Keratinocyte (primary cell): ENCODE results near the gene ERBB4.

Experiments used
- EZH2 ChIP-seq: IDR thresholded peaks from one replicate; pipeline ENCODE4 v1.6.1; 2012; ENCODE audit warnings: inconsistent platforms, mild to moderate bottlenecking, low read length, moderate library complexity
- TF ChIP-seq, protein P1 (sequence below), 3 experiments: IDR thresholded peaks in 1 of 3; conservative IDR thresholded peaks in 1 of 3; optimal IDR thresholded peaks in 1 of 3; 2 replicates in 2 of 3; 3 replicates in 1 of 3; pipeline versions ENCODE3 to v1.5.1; 2011; ENCODE audit warnings: low read length in 3 of 3, mild to moderate bottlenecking in 3 of 3, moderate library complexity in 2 of 3, control low read depth in 1 of 3, inconsistent platforms in 1 of 3; ENCODE audit not compliant: insufficient read depth in 2 of 3; ENCODE audit errors: extremely low read depth in 1 of 3

DNA sequence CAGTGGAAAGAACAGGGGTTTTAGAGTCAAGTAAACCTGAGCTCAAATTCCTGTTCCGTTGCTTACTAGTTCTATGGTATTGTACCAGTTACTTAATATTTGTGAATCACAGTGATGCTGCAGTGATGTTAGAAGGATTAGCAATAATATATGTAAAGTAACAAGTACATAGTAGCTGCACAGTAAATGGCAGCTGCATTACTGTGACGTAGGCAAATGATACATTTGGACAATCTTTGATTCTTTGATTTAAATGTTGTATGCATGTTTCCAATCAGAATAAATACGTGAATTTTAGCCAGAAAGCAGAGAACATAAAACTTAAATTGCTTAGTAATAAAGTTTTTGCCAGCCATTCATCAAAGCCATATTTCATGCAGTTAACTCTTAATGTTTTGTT lies 243.0 kb downstream of the ERBB4 start:
- TF ChIP-seq, protein P1, sequence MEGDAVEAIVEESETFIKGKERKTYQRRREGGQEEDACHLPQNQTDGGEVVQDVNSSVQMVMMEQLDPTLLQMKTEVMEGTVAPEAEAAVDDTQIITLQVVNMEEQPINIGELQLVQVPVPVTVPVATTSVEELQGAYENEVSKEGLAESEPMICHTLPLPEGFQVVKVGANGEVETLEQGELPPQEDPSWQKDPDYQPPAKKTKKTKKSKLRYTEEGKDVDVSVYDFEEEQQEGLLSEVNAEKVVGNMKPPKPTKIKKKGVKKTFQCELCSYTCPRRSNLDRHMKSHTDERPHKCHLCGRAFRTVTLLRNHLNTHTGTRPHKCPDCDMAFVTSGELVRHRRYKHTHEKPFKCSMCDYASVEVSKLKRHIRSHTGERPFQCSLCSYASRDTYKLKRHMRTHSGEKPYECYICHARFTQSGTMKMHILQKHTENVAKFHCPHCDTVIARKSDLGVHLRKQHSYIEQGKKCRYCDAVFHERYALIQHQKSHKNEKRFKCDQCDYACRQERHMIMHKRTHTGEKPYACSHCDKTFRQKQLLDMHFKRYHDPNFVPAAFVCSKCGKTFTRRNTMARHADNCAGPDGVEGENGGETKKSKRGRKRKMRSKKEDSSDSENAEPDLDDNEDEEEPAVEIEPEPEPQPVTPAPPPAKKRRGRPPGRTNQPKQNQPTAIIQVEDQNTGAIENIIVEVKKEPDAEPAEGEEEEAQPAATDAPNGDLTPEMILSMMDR (optimal IDR thresholded peaks at IDR 0.05 in 1 of 3, IDR thresholded peaks at IDR 0.05 in 1 of 3, conservative IDR thresholded peaks at IDR 0.05 in 1 of 3; ENCODE audit: extremely low read depth in 1 of 3, insufficient read depth in 2 of 3, low read length in 3 of 3) = no peak
- no peak for TF ChIP-seq EZH2
